ENCODE data around the gene MCM9. TPM values are rescaled to one million over a fixed set of nuclear protein-coding genes. Genes with fewer than 3 reads are reported as not detected.

The MCM9 gene
- total RNA-seq, 1 experiment from 2014 or later = 14.9 TPM

- TF ChIP-seq E2F1 (CRISPR knock-in tag; IDR thresholded peaks at IDR 0.05) (0 out of 2 replicates have a peak, but pooled peaks have one; percentile 35), ATF1 (CRISPR knock-in tag; IDR thresholded peaks at IDR 0.05) (no peak), SMAD3 (CRISPR knock-in tag; IDR thresholded peaks at IDR 0.05; ENCODE audit: borderline replicate concordance) (peak; percentile 63; the same call in 1 of the 2 replicates), ZNF121 (CRISPR knock-in tag; IDR thresholded peaks at IDR 0.05) (no peak), FOXK1 (CRISPR knock-in tag; IDR thresholded peaks at IDR 0.05) (peak; percentile 40; the same call in 1 of the 2 replicates)
- TF ChIP-seq, protein P1, sequence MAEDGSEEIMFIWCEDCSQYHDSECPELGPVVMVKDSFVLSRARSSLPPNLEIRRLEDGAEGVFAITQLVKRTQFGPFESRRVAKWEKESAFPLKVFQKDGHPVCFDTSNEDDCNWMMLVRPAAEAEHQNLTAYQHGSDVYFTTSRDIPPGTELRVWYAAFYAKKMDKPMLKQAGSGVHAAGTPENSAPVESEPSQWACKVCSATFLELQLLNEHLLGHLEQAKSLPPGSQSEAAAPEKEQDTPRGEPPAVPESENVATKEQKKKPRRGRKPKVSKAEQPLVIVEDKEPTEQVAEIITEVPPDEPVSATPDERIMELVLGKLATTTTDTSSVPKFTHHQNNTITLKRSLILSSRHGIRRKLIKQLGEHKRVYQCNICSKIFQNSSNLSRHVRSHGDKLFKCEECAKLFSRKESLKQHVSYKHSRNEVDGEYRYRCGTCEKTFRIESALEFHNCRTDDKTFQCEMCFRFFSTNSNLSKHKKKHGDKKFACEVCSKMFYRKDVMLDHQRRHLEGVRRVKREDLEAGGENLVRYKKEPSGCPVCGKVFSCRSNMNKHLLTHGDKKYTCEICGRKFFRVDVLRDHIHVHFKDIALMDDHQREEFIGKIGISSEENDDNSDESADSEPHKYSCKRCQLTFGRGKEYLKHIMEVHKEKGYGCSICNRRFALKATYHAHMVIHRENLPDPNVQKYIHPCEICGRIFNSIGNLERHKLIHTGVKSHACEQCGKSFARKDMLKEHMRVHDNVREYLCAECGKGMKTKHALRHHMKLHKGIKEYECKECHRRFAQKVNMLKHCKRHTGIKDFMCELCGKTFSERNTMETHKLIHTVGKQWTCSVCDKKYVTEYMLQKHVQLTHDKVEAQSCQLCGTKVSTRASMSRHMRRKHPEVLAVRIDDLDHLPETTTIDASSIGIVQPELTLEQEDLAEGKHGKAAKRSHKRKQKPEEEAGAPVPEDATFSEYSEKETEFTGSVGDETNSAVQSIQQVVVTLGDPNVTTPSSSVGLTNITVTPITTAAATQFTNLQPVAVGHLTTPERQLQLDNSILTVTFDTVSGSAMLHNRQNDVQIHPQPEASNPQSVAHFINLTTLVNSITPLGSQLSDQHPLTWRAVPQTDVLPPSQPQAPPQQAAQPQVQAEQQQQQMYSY (CRISPR knock-in tag; IDR thresholded peaks at IDR 0.05) = peak; percentile 76
Observed at GRCh38 chr6:118893807-118894424, 41.0 kb downstream of the MCM9 start, which contains the start of gene ASF1A (continued).

- ATAC-seq = peak; percentile 15
- Mint-ChIP-seq H3K4me3 (peak overlapping the region; percentile 88), H3K9me3 (no peaks in the 10 kb centered on the region), H3K4me1 (peaks cover 39% of the 10 kb centered on the region), H3K27ac (peak overlapping the region; percentile 96), H3K36me3 (peaks cover 6% of the 10 kb centered on the region; the same call in 1 of the 2 replicates), H3K27me3 (ENCODE audit: low read depth) (no peaks in the 10 kb centered on the region)
- DNase-seq (ENCODE audit: low spot score) = no peak
- POLR2A ChIA-PET = interaction anchor here (1.0 to 3.2 kb wide), 2 partner anchors 11 kb away, joined by 4 to 20 read pairs; no protein-coding TSS in a partner anchor
- no peak for TF ChIP-seq SMAD3 (CRISPR knock-in tag; IDR thresholded peaks at IDR 0.05; ENCODE audit: borderline replicate concordance)
- no peak for TF ChIP-seq CREM (CRISPR knock-in tag; IDR thresholded peaks at IDR 0.05)
- TF ChIP-seq, protein P2, sequence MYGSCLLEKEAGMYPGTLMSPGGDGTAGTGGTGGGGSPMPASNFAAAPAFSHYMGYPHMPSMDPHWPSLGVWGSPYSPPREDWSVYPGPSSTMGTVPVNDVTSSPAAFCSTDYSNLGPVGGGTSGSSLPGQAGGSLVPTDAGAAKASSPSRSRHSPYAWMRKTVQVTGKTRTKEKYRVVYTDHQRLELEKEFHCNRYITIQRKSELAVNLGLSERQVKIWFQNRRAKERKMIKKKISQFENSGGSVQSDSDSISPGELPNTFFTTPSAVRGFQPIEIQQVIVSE (CRISPR knock-in tag; IDR thresholded peaks at IDR 0.05; ENCODE audit: borderline replicate concordance) = no peak
- no peak for TF ChIP-seq TP53 (CRISPR knock-in tag; IDR thresholded peaks at IDR 0.05)
- TF ChIP-seq ATF1 (CRISPR knock-in tag; IDR thresholded peaks at IDR 0.05) = no peak
- TF ChIP-seq ZNF219 (CRISPR knock-in tag; IDR thresholded peaks at IDR 0.05; ENCODE audit: borderline replicate concordance) = no peak
- TF ChIP-seq IRF1 (CRISPR knock-in tag; IDR thresholded peaks at IDR 0.05) = no peak
- no peak for TF ChIP-seq PREB (CRISPR knock-in tag; IDR thresholded peaks at IDR 0.05; ENCODE audit: borderline replicate concordance)
- CTCF ChIA-PET = interaction anchor here (0.6 to 2.7 kb wide), 4 partner anchors 11 to 217 kb away, joined by 3 to 12 read pairs (median 6); no protein-coding TSS in a partner anchor
Observed at GRCh38 chr6:118893064-118893806, 41.7 kb downstream of the MCM9 start.

All from WTC11 (cell line).